ENCODE data around the gene ASNS.

GRCh38 chr7:97818066-97818663 is 54.0 kb downstream of the ASNS start:
- no peak for TF ChIP-seq CTCF (conservative IDR thresholded peaks at IDR 0.05; ENCODE audit: low read length)
- no peak for TF ChIP-seq EZH2phosphoT487 (IDR thresholded peaks at IDR 0.05; ENCODE audit: borderline replicate concordance, low read depth, low read length)

Measured in OCI-LY7 (cell line).